BE2C (cell line): ENCODE results near the gene DGUOK.

Source experiments
- DNase-seq: peaks from one replicate; pipeline ENCODE4 v3.0.0-alpha.2; 2020
- H3K27me3 ChIP-seq: fragments of 250-450 bp; sonication (Bioruptor Pico); 2 replicates; pipeline ENCODE4 v1.5.1; 2020; ENCODE audit warnings: mild to moderate bottlenecking
- H3K36me3 ChIP-seq: fragments of 250-450 bp; sonication (Bioruptor Pico); 2 replicates; pipeline ENCODE4 v1.5.1; 2020; ENCODE audit warnings: mild to moderate bottlenecking
- H3K4me1 ChIP-seq: fragments of 250-450 bp; sonication (Bioruptor Pico); 2 replicates; pipeline ENCODE4 v1.5.1; 2020
- H3K4me3 ChIP-seq: 2 replicates; pipeline ENCODE4 v1.5.1; 2011; ENCODE audit warnings: low read depth, low read length
- H3K9me3 ChIP-seq: fragments of 250-450 bp; sonication (Bioruptor Pico); 2 replicates; pipeline ENCODE4 v1.5.1; 2020
- CTCF ChIP-seq: IDR thresholded peaks from 2 replicates; pipeline ENCODE4 v1.5.1; 2012; ENCODE audit warnings: mild to moderate bottlenecking, low read depth, low read length

DGUOK gene

GRCh38 chr2:73970850-73971471 lies 44.3 kb downstream of the DGUOK start:
- no peaks in the 10 kb centered on the region for H3K27me3 ChIP-seq
- no peak for TF ChIP-seq CTCF
- peak; percentile 72 for DNase-seq
- no peaks in the 10 kb centered on the region for H3K36me3 ChIP-seq
- H3K4me3 ChIP-seq, result no peak overlapping the region
- peaks cover 20% of the 10 kb centered on the region for H3K4me1 ChIP-seq
- H3K9me3 ChIP-seq, result no peaks in the 10 kb centered on the region

GRCh38 chr2:73971722-73972121 lies 45.0 kb downstream of the DGUOK start:
- Histone ChIP-seq H3K27me3 (no peaks in the 10 kb centered on the region), H3K4me3 (no peak overlapping the region)

GRCh38 chr2:73972846-73973245 lies 46.2 kb downstream of the DGUOK start:
- DNase-seq, result peak; percentile 26
- H3K27me3 ChIP-seq, result no peaks in the 10 kb centered on the region
- TF ChIP-seq CTCF, result no peak
- H3K4me1 ChIP-seq, result peaks cover 20% of the 10 kb centered on the region
- no peaks in the 10 kb centered on the region for H3K9me3 ChIP-seq
- no peak overlapping the region for H3K4me3 ChIP-seq
- no peaks in the 10 kb centered on the region for H3K36me3 ChIP-seq

More at GRCh38 chr2:73971722-73972121, 45.0 kb downstream of the DGUOK start:
- no peaks in the 10 kb centered on the region for H3K9me3 ChIP-seq
- no peaks in the 10 kb centered on the region for H3K36me3 ChIP-seq
- peaks cover 20% of the 10 kb centered on the region for H3K4me1 ChIP-seq
- TF ChIP-seq CTCF, result no peak
- no peak for DNase-seq

- TF ChIP-seq CTCF, result no peak
- no peaks in the 10 kb centered on the region for H3K27me3 ChIP-seq
- no peak overlapping the region for H3K4me3 ChIP-seq
- no peaks in the 10 kb centered on the region for H3K9me3 ChIP-seq
- peaks cover 12% of the 10 kb centered on the region for H3K4me1 ChIP-seq
- H3K36me3 ChIP-seq, result no peaks in the 10 kb centered on the region
- no peak for DNase-seq
Observed at GRCh38 chr2:73975731-73976130, 49.1 kb downstream of the DGUOK start.

GRCh38 chr2:73976803-73977202 lies 50.1 kb downstream of the DGUOK start:
- no peak for TF ChIP-seq CTCF
- H3K9me3 ChIP-seq, result no peaks in the 10 kb centered on the region
- H3K4me3 ChIP-seq, result no peak overlapping the region
- no peaks in the 10 kb centered on the region for H3K36me3 ChIP-seq
- no peak for DNase-seq
- H3K27me3 ChIP-seq, result no peaks in the 10 kb centered on the region
- H3K4me1 ChIP-seq, result peaks cover 6% of the 10 kb centered on the region

- H3K27me3 ChIP-seq, result no peaks in the 10 kb centered on the region
Observed at GRCh38 chr2:73977466-73977865, 50.8 kb downstream of the DGUOK start.

More at GRCh38 chr2:73977466-73977865, 50.8 kb downstream of the DGUOK start:
- no peak for DNase-seq
- no peaks in the 10 kb centered on the region for H3K36me3 ChIP-seq
- no peak for TF ChIP-seq CTCF
- H3K4me3 ChIP-seq, result no peak overlapping the region
- no peaks in the 10 kb centered on the region for H3K9me3 ChIP-seq
- peaks cover 3% of the 10 kb centered on the region; the same call in 1 of the 2 replicates for H3K4me1 ChIP-seq
